GM23338 (cell line): ENCODE results near the gene RASL11B. TPM values are rescaled to one million over a fixed set of nuclear protein-coding genes. Genes with fewer than 3 reads are reported as not detected.

Source experiments
- ATAC-seq: fragments of 200-7000 bp; cut with Tn5 transposase; 3 replicates; pipeline ENCODE4 v1.9.1; 2020
- DNase-seq: peaks from one replicate; pipeline ENCODE4 v3.0.0-alpha.2; 2015; ENCODE audit warnings: low spot score
- H2AFZ ChIP-seq: fragments of 200-600 bp; sonication (generic); 2 replicates; pipeline ENCODE4 v1.8.0; 2016; ENCODE audit warnings: antibody characterized with exemption, mild to moderate bottlenecking, moderate library complexity
- H3F3A ChIP-seq: fragments of 200-600 bp; sonication (generic); replicated peaks from 2 replicates; pipeline ENCODE4 v1.8.0; 2017; ENCODE audit warnings: antibody characterized with exemption, mixed run types, low read depth
- H3K27ac ChIP-seq: fragments of 200-600 bp; sonication (generic); 2 replicates; pipeline ENCODE4 v1.6.1; 2016; ENCODE audit warnings: low read depth
- H3K27me3 ChIP-seq: fragments of 200-600 bp; sonication (generic); 2 replicates; pipeline ENCODE4 v1.8.0; 2016; ENCODE audit warnings: mild to moderate bottlenecking, mixed run types, moderate library complexity; ENCODE audit not compliant: insufficient read depth
- H3K36me3 ChIP-seq: fragments of 200-600 bp; sonication (generic); 2 replicates; pipeline ENCODE4 v1.8.0; 2016; ENCODE audit warnings: mild to moderate bottlenecking; ENCODE audit not compliant: insufficient read depth
- H3K4me1 ChIP-seq: fragments of 200-600 bp; sonication (generic); 2 replicates; pipeline ENCODE4 v1.8.0; 2016; ENCODE audit warnings: mild to moderate bottlenecking, moderate library complexity; ENCODE audit not compliant: insufficient read depth
- H3K4me2 ChIP-seq: fragments of 200-600 bp; sonication (generic); 2 replicates; pipeline ENCODE4 v1.7.1; 2017; ENCODE audit warnings: mixed run types
- H3K4me3 ChIP-seq: fragments of 200-600 bp; sonication (generic); 2 replicates; pipeline ENCODE4 v1.6.1; 2016; ENCODE audit warnings: mixed run types
- H3K79me2 ChIP-seq: fragments of 200-600 bp; sonication (generic); replicated peaks from 2 replicates; pipeline ENCODE4 v1.8.0; 2017; ENCODE audit warnings: mild to moderate bottlenecking; ENCODE audit not compliant: insufficient read depth
- H3K9me2 ChIP-seq: fragments of 200-600 bp; sonication (generic); 2 replicates; pipeline ENCODE4 v1.8.0; 2017; ENCODE audit not compliant: insufficient read depth
- H4K20me1 ChIP-seq: fragments of 200-600 bp; sonication (generic); replicated peaks from 2 replicates; pipeline ENCODE4 v1.8.0; 2017; ENCODE audit warnings: mild to moderate bottlenecking; ENCODE audit not compliant: insufficient read depth
- H3K27ac Mint-ChIP-seq: 2 replicates; pipeline ENCODE4 v1.8.0; 2020; ENCODE audit warnings: inconsistent platforms, mild to moderate bottlenecking, moderate library complexity, mixed read lengths
- H3K27me3 Mint-ChIP-seq: 3 replicates; pipeline ENCODE4 v1.8.0; 2022; ENCODE audit warnings: low read depth, mild to moderate bottlenecking, moderate library complexity, mixed read lengths, inconsistent platforms; ENCODE audit not compliant: insufficient read depth, poor library complexity
- H3K36me3 Mint-ChIP-seq: 3 replicates; pipeline ENCODE4 v1.8.0; 2021; ENCODE audit warnings: low read depth, mild to moderate bottlenecking, inconsistent platforms, moderate library complexity, mixed read lengths
- H3K4me1 Mint-ChIP-seq: 3 replicates; pipeline ENCODE4 v1.8.0; 2020; ENCODE audit warnings: mild to moderate bottlenecking, inconsistent platforms, mixed read lengths
- H3K4me3 Mint-ChIP-seq: 3 replicates; pipeline ENCODE4 v1.8.0; 2021; ENCODE audit warnings: moderate library complexity, mild to moderate bottlenecking, inconsistent platforms, mixed read lengths
- H3K9me3 Mint-ChIP-seq: 3 replicates; pipeline ENCODE4 v1.8.0; 2020; ENCODE audit warnings: moderate library complexity, mild to moderate bottlenecking, inconsistent platforms, mixed read lengths
- CREB1 ChIP-seq: fragments of 250-450 bp; sonication (Bioruptor Pico); IDR thresholded peaks from 2 replicates; pipeline ENCODE4 v1.5.0; 2020; ENCODE audit warnings: low read depth, mild to moderate bottlenecking, moderate library complexity
- EZH2phosphoT487 ChIP-seq: fragments of 200-600 bp; sonication (generic); IDR thresholded peaks from one replicate; pipeline ENCODE4 v1.8.1; 2018; ENCODE audit warnings: antibody characterized with exemption; ENCODE audit not compliant: unreplicated experiment
- JUNB ChIP-seq: IDR thresholded peaks from one replicate; pipeline ENCODE4 v1.6.1; 2016; ENCODE audit warnings: antibody characterized with exemption; ENCODE audit not compliant: unreplicated experiment
- NANOG ChIP-seq: IDR thresholded peaks from 2 replicates; pipeline ENCODE4 v1.6.1; 2016; ENCODE audit warnings: antibody characterized with exemption, borderline replicate concordance
- STAT1 ChIP-seq: IDR thresholded peaks from one replicate; pipeline ENCODE4 v1.6.1; 2016; ENCODE audit warnings: antibody characterized with exemption; ENCODE audit not compliant: unreplicated experiment
- polyA plus RNA-seq: library from polyadenylated mRNA; unstranded; fragments of >200 nt; fragmentation: Nextera tagmentation; extraction: Ambion mirVana; gene quantifications from 2 replicates; pipeline ENCODE4 v1.2.1, GENCODE V29; 2016
- total RNA-seq: library from RNA; depleted of rRNA; stranded (reverse); fragments of >200 nt; shearing (Covaris generic); gene quantifications from 2 replicates; pipeline ENCODE4 v1.2.3, GENCODE V29; 2014
- TF ChIP-seq, protein P1 (sequence below): IDR thresholded peaks from 2 replicates; pipeline ENCODE4 v1.6.1; 2016; ENCODE audit warnings: antibody characterized with exemption
- TF ChIP-seq, protein P2 (sequence below): fragments of 250-450 bp; sonication (Bioruptor Pico); IDR thresholded peaks from 2 replicates; pipeline ENCODE4 v1.5.0; 2020; ENCODE audit warnings: mild to moderate bottlenecking, moderate library complexity
- TF ChIP-seq, protein P3 (sequence below): IDR thresholded peaks from one replicate; pipeline ENCODE4 v1.6.1; 2018; ENCODE audit warnings: antibody characterized with exemption; ENCODE audit not compliant: unreplicated experiment

Gene RASL11B
- total and polyA plus RNA-seq, 2 experiments from 2014 or later, result 69.7 to 100.0 TPM

DNA sequence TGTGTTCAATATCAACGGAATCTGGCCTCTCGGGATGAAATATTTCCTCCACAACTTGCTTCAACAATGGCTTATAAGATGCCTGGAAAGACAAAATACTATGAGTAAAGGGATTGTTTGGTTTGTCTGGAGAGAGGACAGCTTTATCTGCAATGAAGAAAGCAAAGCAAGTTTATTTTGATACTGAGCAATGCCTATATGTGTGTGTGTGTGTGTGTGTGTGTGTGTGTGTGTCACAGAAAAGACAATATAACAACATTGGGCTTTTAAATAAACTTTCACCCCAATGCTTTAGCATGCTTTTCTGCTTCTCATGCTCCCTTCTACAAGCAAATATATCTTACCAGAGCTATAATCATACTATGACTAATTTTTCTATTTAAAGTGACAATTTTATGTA is 45.4 kb downstream of the RASL11B start:
- no peaks in the 10 kb centered on the region for H3K36me3 ChIP-seq
- Mint-ChIP-seq H3K27me3 (peaks cover 7% of the 10 kb centered on the region), H3K9me3 (peaks cover 2% of the 10 kb centered on the region; the same call in 2 of the 3 replicates), H3K27ac (no peak overlapping the region), H3K4me3 (no peak overlapping the region), H3K36me3 (peaks cover 2% of the 10 kb centered on the region; the same call in 2 of the 3 replicates), H3K4me1 (peaks cover 13% of the 10 kb centered on the region)
- ATAC-seq, result no peak
- peaks cover 6% of the 10 kb centered on the region for H3K4me1 ChIP-seq
- no peaks in the 10 kb centered on the region for H3F3A ChIP-seq
- no peaks in the 10 kb centered on the region for H3K79me2 ChIP-seq
- no peak for DNase-seq
- no peak overlapping the region for H3K27ac ChIP-seq
- H4K20me1 ChIP-seq, result no peaks in the 10 kb centered on the region
- no peak overlapping the region for H3K4me2 ChIP-seq
- no peak overlapping the region for H3K4me3 ChIP-seq
- H3K27me3 ChIP-seq, result no peaks in the 10 kb centered on the region
- peaks cover 6% of the 10 kb centered on the region; the same call in 1 of the 2 replicates for H3K9me2 ChIP-seq
- TF ChIP-seq, protein P1, sequence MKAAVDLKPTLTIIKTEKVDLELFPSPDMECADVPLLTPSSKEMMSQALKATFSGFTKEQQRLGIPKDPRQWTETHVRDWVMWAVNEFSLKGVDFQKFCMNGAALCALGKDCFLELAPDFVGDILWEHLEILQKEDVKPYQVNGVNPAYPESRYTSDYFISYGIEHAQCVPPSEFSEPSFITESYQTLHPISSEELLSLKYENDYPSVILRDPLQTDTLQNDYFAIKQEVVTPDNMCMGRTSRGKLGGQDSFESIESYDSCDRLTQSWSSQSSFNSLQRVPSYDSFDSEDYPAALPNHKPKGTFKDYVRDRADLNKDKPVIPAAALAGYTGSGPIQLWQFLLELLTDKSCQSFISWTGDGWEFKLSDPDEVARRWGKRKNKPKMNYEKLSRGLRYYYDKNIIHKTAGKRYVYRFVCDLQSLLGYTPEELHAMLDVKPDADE, result no peak
- TF ChIP-seq NANOG (no peak), EZH2phosphoT487 (no peak), STAT1 (no peak), CREB1 (CRISPR knock-in tag) (no peak), JUNB (no peak)
- TF ChIP-seq, protein P2, sequence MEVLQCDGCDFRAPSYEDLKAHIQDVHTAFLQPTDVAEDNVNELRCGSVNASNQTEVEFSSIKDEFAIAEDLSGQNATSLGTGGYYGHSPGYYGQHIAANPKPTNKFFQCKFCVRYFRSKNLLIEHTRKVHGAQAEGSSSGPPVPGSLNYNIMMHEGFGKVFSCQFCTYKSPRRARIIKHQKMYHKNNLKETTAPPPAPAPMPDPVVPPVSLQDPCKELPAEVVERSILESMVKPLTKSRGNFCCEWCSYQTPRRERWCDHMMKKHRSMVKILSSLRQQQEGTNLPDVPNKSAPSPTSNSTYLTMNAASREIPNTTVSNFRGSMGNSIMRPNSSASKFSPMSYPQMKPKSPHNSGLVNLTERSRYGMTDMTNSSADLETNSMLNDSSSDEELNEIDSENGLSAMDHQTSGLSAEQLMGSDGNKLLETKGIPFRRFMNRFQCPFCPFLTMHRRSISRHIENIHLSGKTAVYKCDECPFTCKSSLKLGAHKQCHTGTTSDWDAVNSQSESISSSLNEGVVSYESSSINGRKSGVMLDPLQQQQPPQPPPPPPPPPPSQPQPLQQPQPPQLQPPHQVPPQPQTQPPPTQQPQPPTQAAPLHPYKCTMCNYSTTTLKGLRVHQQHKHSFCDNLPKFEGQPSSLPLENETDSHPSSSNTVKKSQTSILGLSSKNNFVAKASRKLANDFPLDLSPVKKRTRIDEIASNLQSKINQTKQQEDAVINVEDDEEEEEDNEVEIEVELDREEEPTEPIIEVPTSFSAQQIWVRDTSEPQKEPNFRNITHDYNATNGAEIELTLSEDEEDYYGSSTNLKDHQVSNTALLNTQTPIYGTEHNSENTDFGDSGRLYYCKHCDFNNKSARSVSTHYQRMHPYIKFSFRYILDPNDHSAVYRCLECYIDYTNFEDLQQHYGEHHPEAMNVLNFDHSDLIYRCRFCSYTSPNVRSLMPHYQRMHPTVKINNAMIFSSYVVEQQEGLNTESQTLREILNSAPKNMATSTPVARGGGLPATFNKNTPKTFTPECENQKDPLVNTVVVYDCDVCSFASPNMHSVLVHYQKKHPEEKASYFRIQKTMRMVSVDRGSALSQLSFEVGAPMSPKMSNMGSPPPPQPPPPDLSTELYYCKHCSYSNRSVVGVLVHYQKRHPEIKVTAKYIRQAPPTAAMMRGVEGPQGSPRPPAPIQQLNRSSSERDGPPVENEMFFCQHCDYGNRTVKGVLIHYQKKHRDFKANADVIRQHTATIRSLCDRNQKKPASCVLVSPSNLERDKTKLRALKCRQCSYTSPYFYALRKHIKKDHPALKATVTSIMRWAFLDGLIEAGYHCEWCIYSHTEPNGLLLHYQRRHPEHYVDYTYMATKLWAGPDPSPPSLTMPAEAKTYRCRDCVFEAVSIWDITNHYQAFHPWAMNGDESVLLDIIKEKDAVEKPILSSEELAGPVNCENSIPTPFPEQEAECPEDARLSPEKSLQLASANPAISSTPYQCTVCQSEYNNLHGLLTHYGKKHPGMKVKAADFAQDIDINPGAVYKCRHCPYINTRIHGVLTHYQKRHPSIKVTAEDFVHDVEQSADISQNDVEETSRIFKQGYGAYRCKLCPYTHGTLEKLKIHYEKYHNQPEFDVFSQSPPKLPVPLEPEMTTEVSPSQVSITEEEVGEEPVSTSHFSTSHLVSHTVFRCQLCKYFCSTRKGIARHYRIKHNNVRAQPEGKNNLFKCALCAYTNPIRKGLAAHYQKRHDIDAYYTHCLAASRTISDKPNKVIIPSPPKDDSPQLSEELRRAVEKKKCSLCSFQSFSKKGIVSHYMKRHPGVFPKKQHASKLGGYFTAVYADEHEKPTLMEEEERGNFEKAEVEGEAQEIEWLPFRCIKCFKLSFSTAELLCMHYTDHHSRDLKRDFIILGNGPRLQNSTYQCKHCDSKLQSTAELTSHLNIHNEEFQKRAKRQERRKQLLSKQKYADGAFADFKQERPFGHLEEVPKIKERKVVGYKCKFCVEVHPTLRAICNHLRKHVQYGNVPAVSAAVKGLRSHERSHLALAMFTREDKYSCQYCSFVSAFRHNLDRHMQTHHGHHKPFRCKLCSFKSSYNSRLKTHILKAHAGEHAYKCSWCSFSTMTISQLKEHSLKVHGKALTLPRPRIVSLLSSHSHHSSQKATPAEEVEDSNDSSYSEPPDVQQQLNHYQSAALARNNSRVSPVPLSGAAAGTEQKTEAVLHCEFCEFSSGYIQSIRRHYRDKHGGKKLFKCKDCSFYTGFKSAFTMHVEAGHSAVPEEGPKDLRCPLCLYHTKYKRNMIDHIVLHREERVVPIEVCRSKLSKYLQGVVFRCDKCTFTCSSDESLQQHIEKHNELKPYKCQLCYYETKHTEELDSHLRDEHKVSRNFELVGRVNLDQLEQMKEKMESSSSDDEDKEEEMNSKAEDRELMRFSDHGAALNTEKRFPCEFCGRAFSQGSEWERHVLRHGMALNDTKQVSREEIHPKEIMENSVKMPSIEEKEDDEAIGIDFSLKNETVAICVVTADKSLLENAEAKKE (CRISPR knock-in tag), result no peak
- TF ChIP-seq, protein P3, sequence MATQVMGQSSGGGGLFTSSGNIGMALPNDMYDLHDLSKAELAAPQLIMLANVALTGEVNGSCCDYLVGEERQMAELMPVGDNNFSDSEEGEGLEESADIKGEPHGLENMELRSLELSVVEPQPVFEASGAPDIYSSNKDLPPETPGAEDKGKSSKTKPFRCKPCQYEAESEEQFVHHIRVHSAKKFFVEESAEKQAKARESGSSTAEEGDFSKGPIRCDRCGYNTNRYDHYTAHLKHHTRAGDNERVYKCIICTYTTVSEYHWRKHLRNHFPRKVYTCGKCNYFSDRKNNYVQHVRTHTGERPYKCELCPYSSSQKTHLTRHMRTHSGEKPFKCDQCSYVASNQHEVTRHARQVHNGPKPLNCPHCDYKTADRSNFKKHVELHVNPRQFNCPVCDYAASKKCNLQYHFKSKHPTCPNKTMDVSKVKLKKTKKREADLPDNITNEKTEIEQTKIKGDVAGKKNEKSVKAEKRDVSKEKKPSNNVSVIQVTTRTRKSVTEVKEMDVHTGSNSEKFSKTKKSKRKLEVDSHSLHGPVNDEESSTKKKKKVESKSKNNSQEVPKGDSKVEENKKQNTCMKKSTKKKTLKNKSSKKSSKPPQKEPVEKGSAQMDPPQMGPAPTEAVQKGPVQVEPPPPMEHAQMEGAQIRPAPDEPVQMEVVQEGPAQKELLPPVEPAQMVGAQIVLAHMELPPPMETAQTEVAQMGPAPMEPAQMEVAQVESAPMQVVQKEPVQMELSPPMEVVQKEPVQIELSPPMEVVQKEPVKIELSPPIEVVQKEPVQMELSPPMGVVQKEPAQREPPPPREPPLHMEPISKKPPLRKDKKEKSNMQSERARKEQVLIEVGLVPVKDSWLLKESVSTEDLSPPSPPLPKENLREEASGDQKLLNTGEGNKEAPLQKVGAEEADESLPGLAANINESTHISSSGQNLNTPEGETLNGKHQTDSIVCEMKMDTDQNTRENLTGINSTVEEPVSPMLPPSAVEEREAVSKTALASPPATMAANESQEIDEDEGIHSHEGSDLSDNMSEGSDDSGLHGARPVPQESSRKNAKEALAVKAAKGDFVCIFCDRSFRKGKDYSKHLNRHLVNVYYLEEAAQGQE, result no peak
- H2AFZ ChIP-seq, result no peak overlapping the region
